ENCODE results near the gene ZNF277.

Gene ZNF277

GRCh38 chr7:112362731-112363131, 156.2 kb downstream of the ZNF277 start:
- no peak overlapping the region for H3K4me3 ChIP-seq (ENCODE audit: low read depth, low read length)
- TF ChIP-seq CTCF (IDR thresholded peaks at IDR 0.05; ENCODE audit: borderline replicate concordance, insufficient read depth, low read depth, low read length), result no peak

- no peak overlapping the region for H3K4me3 ChIP-seq (ENCODE audit: low read depth, low read length)
- TF ChIP-seq CTCF (IDR thresholded peaks at IDR 0.05; ENCODE audit: borderline replicate concordance, insufficient read depth, low read depth, low read length), result no peak
Observed at GRCh38 chr7:112364388-112364787, 157.9 kb downstream of the ZNF277 start.

- no peak overlapping the region for H3K4me3 ChIP-seq (ENCODE audit: low read depth, low read length)
Observed at GRCh38 chr7:112365551-112365950, 159.1 kb downstream of the ZNF277 start.

GRCh38 chr7:112366886-112367285, 160.4 kb downstream of the ZNF277 start:
- no peak overlapping the region for H3K4me3 ChIP-seq (ENCODE audit: low read depth, low read length)
- TF ChIP-seq CTCF (IDR thresholded peaks at IDR 0.05; ENCODE audit: borderline replicate concordance, insufficient read depth, low read depth, low read length), result no peak

More at GRCh38 chr7:112365551-112365950, 159.1 kb downstream of the ZNF277 start:
- no peak for TF ChIP-seq CTCF (IDR thresholded peaks at IDR 0.05; ENCODE audit: borderline replicate concordance, insufficient read depth, low read depth, low read length)

GRCh38 chr7:112370436-112370835, 163.9 kb downstream of the ZNF277 start:
- TF ChIP-seq CTCF (IDR thresholded peaks at IDR 0.05; ENCODE audit: borderline replicate concordance, insufficient read depth, low read depth, low read length), result no peak
- H3K4me3 ChIP-seq (ENCODE audit: low read depth, low read length), result no peak overlapping the region

GRCh38 chr7:112371701-112372100, 165.2 kb downstream of the ZNF277 start:
- H3K4me3 ChIP-seq (ENCODE audit: low read depth, low read length), result no peak overlapping the region
- no peak for TF ChIP-seq CTCF (IDR thresholded peaks at IDR 0.05; ENCODE audit: borderline replicate concordance, insufficient read depth, low read depth, low read length)

- no peak for TF ChIP-seq CTCF (IDR thresholded peaks at IDR 0.05; ENCODE audit: borderline replicate concordance, insufficient read depth, low read depth, low read length)
- no peak overlapping the region for H3K4me3 ChIP-seq (ENCODE audit: low read depth, low read length)
Observed at GRCh38 chr7:112372101-112372500, 165.6 kb downstream of the ZNF277 start.
